ENCODE data around the gene NEK11.

The NEK11 gene

DNA sequence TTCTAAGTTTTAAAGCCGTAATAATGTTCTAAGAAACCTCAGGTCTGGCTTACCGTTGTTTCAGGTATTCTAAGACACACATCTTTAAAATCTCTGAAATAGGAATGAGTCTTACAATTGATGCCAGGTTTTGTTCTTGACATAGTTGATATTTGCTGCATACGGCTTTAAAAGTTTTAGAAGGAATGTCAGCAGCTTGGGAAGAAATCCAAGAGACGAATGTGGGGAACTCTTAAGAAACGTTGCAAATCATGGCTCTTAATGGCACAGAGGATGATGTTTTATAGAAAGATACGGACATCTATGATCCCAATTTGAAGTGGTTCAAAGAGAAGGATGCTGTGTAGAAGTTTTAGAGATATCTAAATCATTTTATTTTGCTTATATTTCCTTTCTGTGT lies 366.4 kb downstream of the NEK11 start:
- Histone ChIP-seq H3K9ac (ENCODE audit: low read length) (peak overlapping the region; percentile 11), H3K4me3 (ENCODE audit: low read length) (no peak overlapping the region), H3K9me3 (ENCODE audit: control insufficient read depth, low read length) (no peaks in the 10 kb centered on the region), H3K4me1 (ENCODE audit: control insufficient read depth, insufficient read depth, low read length) (peaks cover 22% of the 10 kb centered on the region), H3K36me3 (ENCODE audit: control insufficient read depth, insufficient read depth, low read length, severe bottlenecking) (no peaks in the 10 kb centered on the region), H3K27me3 (replicated peaks; ENCODE audit: control insufficient read depth, insufficient read depth, low read length) (no peaks in the 10 kb centered on the region)
- peak; percentile 49 for DNase-seq (ENCODE audit: low read depth)

DNA sequence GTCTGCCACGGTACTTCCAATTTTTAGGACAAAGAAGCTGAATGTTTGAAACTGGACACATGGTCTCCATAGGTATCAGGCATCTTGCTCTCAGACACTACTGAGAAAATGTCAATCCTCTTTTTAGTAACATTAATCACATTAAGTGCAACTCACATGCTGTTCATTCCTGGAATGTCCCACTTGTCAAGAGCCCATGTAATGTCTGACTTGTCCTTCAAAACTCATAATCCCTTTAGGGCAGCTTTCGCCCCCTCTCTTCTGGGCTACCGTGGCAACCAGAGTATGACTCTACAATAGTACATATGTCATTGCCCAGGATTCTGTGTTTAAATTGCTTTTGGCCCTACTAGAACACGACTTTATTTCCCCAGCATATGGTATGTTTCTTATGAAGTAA lies 367.2 kb downstream of the NEK11 start:
- no peak overlapping the region for H3K9ac ChIP-seq (ENCODE audit: low read length)
- H3K4me3 ChIP-seq (ENCODE audit: low read length), result no peak overlapping the region
- H3K4me1 ChIP-seq (ENCODE audit: control insufficient read depth, insufficient read depth, low read length), result peaks cover 22% of the 10 kb centered on the region
- H3K27me3 ChIP-seq (replicated peaks; ENCODE audit: control insufficient read depth, insufficient read depth, low read length), result no peaks in the 10 kb centered on the region
- no peaks in the 10 kb centered on the region for H3K36me3 ChIP-seq (ENCODE audit: control insufficient read depth, insufficient read depth, low read length, severe bottlenecking)
- DNase-seq (ENCODE audit: low read depth), result peak; percentile 15
- no peaks in the 10 kb centered on the region for H3K9me3 ChIP-seq (ENCODE audit: control insufficient read depth, low read length)

DNA sequence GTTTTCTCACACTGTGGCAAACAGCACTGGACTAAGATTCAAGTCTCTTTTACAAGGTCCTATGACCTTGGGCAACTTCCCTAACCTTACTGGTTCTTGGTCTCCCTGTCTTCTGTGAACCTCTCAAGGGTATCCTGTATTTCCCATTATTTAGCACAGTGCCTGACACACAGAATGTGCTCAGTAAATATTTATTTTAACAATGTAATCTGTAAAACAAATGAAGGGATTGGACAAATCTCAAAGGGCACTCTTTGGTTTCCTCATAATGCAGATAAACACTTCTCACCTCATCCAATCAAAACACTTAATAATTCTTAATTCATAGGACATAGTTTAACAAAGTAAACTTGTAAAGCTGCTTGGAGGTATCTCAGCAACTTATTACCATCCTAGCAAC lies 367.7 kb downstream of the NEK11 start:
- H3K36me3 ChIP-seq (ENCODE audit: control insufficient read depth, insufficient read depth, low read length, severe bottlenecking), result no peaks in the 10 kb centered on the region

DNA sequence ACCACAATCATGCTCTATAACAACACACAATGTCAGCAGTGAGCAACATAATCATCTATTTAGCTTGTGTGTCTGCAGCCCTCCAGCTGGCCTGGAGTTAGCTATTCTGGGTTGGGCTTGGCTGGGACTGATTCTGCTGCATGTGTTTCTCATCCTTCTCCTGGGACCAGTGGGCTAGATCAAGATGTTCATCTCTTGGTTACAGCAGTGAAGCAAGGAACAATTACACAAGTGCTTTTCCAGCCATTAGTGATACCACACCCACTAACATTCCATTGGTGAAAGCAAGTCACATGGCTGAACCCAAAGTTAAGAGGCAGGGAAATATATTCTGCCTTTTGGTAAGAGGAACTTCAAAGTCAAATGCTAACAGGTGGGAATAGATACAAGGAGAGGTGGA lies 369.5 kb downstream of the NEK11 start:
- DNase-seq (ENCODE audit: low read depth), result peak; percentile 66
- no peak overlapping the region for H3K4me3 ChIP-seq (ENCODE audit: low read length)
- no peak overlapping the region for H3K9ac ChIP-seq (ENCODE audit: low read length)
- no peaks in the 10 kb centered on the region for H3K27me3 ChIP-seq (replicated peaks; ENCODE audit: control insufficient read depth, insufficient read depth, low read length)
- no peaks in the 10 kb centered on the region for H3K36me3 ChIP-seq (ENCODE audit: control insufficient read depth, insufficient read depth, low read length, severe bottlenecking)
- H3K9me3 ChIP-seq (ENCODE audit: control insufficient read depth, low read length), result no peaks in the 10 kb centered on the region
- peaks cover 22% of the 10 kb centered on the region for H3K4me1 ChIP-seq (ENCODE audit: control insufficient read depth, insufficient read depth, low read length)

More for the DNA sequence above, 367.7 kb downstream of the NEK11 start:
- no peak overlapping the region for H3K9ac ChIP-seq (ENCODE audit: low read length)
- no peak for DNase-seq (ENCODE audit: low read depth)
- H3K4me3 ChIP-seq (ENCODE audit: low read length), result no peak overlapping the region
- no peaks in the 10 kb centered on the region for H3K9me3 ChIP-seq (ENCODE audit: control insufficient read depth, low read length)
- peaks cover 22% of the 10 kb centered on the region for H3K4me1 ChIP-seq (ENCODE audit: control insufficient read depth, insufficient read depth, low read length)
- no peaks in the 10 kb centered on the region for H3K27me3 ChIP-seq (replicated peaks; ENCODE audit: control insufficient read depth, insufficient read depth, low read length)

DNA sequence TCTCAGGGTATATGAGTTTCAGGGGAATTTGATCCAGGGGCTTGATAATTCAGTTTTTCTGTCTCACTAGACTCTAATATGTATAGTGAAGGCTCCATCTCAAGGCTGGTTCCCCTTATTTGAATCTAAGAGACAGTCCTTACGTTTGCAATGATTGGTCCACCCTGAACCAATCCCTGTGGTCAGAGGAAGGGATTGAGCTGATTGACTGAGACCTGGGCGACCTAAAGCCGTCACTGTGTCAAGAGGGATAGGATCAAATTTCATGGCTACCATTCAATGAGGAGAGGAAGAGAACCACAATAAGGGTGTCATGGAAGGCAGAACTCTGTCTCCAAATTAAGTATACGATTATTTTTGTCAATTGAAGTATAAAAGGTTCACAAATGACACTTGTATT lies 371.2 kb downstream of the NEK11 start:
- H3K9ac ChIP-seq (ENCODE audit: low read length), result no peak overlapping the region
- H3K36me3 ChIP-seq (ENCODE audit: control insufficient read depth, insufficient read depth, low read length, severe bottlenecking), result no peaks in the 10 kb centered on the region
- no peak overlapping the region for H3K4me3 ChIP-seq (ENCODE audit: low read length)
- DNase-seq (ENCODE audit: low read depth), result no peak
- H3K27me3 ChIP-seq (replicated peaks; ENCODE audit: control insufficient read depth, insufficient read depth, low read length), result no peaks in the 10 kb centered on the region
- no peaks in the 10 kb centered on the region for H3K9me3 ChIP-seq (ENCODE audit: control insufficient read depth, low read length)
- H3K4me1 ChIP-seq (ENCODE audit: control insufficient read depth, insufficient read depth, low read length), result peaks cover 24% of the 10 kb centered on the region
